ENCODE results near the gene FUT6.
"Not testable (repeated sequence)": the region's sequence is repeated elsewhere in the genome, so short reads cannot be mapped to it uniquely, and the experiment has no call there.

FUT6 gene

GRCh38 chr19:5844456-5845433, 5.2 kb upstream of the FUT6 start:
- Histone ChIP-seq H2AFZ (ENCODE audit: low read length) (no peak overlapping the region), H3K36me3 (ENCODE audit: insufficient read depth, low read length) (no peaks in the 10 kb centered on the region), H3K9me3 (ENCODE audit: insufficient read depth, low read depth, low read length) (no peaks in the 10 kb centered on the region), H3K79me2 (ENCODE audit: insufficient read depth, low read length) (no peaks in the 10 kb centered on the region), H3K9me2 (replicated peaks; ENCODE audit: low read depth, low read length) (no peaks in the 10 kb centered on the region), H3F3A (ENCODE audit: low read depth) (no peaks in the 10 kb centered on the region), H3K4me1 (ENCODE audit: insufficient read depth, low read length, poor library complexity, severe bottlenecking) (peaks cover 2% of the 10 kb centered on the region), H3K4me3 (ENCODE audit: low read length, poor library complexity, severe bottlenecking) (no peak overlapping the region), H3K4me2 (ENCODE audit: low read depth, low read length, poor library complexity, severe bottlenecking) (no peak overlapping the region), H3K9ac (ENCODE audit: low read depth, low read length, poor library complexity, severe bottlenecking) (no peak overlapping the region), H4K20me1 (ENCODE audit: insufficient read depth, low read length, poor library complexity, severe bottlenecking) (no peaks in the 10 kb centered on the region), H3K27me3 (ENCODE audit: insufficient read depth, low read length, poor library complexity, severe bottlenecking) (no peaks in the 10 kb centered on the region)
- no peak for TF ChIP-seq EZH2phosphoT487 (IDR thresholded peaks at IDR 0.05; ENCODE audit: borderline replicate concordance)
- TF ChIP-seq, protein P1, sequence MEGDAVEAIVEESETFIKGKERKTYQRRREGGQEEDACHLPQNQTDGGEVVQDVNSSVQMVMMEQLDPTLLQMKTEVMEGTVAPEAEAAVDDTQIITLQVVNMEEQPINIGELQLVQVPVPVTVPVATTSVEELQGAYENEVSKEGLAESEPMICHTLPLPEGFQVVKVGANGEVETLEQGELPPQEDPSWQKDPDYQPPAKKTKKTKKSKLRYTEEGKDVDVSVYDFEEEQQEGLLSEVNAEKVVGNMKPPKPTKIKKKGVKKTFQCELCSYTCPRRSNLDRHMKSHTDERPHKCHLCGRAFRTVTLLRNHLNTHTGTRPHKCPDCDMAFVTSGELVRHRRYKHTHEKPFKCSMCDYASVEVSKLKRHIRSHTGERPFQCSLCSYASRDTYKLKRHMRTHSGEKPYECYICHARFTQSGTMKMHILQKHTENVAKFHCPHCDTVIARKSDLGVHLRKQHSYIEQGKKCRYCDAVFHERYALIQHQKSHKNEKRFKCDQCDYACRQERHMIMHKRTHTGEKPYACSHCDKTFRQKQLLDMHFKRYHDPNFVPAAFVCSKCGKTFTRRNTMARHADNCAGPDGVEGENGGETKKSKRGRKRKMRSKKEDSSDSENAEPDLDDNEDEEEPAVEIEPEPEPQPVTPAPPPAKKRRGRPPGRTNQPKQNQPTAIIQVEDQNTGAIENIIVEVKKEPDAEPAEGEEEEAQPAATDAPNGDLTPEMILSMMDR (conservative IDR thresholded peaks at IDR 0.05; ENCODE audit: low read length) = no peak

DNA sequence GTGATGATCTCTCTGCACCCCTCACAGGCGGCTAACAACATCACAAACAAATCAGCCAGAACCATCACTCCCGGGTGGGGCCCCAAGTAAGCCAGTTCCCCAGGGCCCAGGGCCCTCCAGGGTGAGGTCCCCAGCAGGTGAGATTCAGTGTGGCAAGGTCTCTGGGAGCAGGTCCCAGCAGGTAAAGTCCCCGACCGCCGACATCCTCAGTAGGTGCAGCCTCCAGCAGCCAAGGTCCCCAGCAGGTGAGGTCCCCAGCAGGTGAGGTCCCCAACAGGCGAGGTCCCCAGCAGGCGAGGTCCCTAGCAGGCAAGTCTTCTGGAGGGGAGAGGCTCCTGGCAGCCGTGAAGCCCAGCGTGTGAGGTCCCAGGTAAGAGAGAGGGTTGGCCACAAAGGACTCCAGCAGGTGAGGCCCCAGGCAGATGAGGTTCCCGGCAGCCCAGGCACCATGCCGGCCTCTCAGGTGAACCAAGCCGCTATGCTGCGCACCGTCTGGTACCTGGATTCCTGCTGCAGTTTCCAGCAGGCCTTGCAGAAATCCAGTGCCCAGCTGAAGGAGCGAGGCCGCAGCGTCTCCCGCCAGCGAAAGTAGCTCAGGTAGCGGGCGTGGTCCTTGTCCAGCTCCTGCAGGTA, 3.9 kb upstream of the FUT6 start:
- H3K9me2 ChIP-seq (replicated peaks; ENCODE audit: low read depth, low read length) = no peaks in the 10 kb centered on the region
- H3K79me2 ChIP-seq (ENCODE audit: insufficient read depth, low read length) = no peaks in the 10 kb centered on the region
- H2AFZ ChIP-seq (ENCODE audit: low read length) = no peak overlapping the region
- no peak overlapping the region for H3K4me3 ChIP-seq (ENCODE audit: low read length, poor library complexity, severe bottlenecking)
- H3K9me3 ChIP-seq (ENCODE audit: insufficient read depth, low read depth, low read length) = no peaks in the 10 kb centered on the region
- TF ChIP-seq, protein P1 (conservative IDR thresholded peaks at IDR 0.05; ENCODE audit: low read length) = no peak
- no peak overlapping the region for H3K4me2 ChIP-seq (ENCODE audit: low read depth, low read length, poor library complexity, severe bottlenecking)
- H3K27me3 ChIP-seq (ENCODE audit: insufficient read depth, low read length, poor library complexity, severe bottlenecking) = no peaks in the 10 kb centered on the region
- H3F3A ChIP-seq (ENCODE audit: low read depth) = no peaks in the 10 kb centered on the region
- no peaks in the 10 kb centered on the region for H4K20me1 ChIP-seq (ENCODE audit: insufficient read depth, low read length, poor library complexity, severe bottlenecking)
- peaks cover 13% of the 10 kb centered on the region for H3K4me1 ChIP-seq (ENCODE audit: insufficient read depth, low read length, poor library complexity, severe bottlenecking)
- no peak overlapping the region for H3K9ac ChIP-seq (ENCODE audit: low read depth, low read length, poor library complexity, severe bottlenecking)
- no peaks in the 10 kb centered on the region for H3K36me3 ChIP-seq (ENCODE audit: insufficient read depth, low read length)

- not testable (repeated sequence) for H3K79me2 ChIP-seq (ENCODE audit: insufficient read depth, low read length); H3K27me3 ChIP-seq (ENCODE audit: insufficient read depth, low read length, poor library complexity, severe bottlenecking); H4K20me1 ChIP-seq (ENCODE audit: insufficient read depth, low read length, poor library complexity, severe bottlenecking); H3K9me2 ChIP-seq (replicated peaks; ENCODE audit: low read depth, low read length); H2AFZ ChIP-seq (ENCODE audit: low read length); H3K9ac ChIP-seq (ENCODE audit: low read depth, low read length, poor library complexity, severe bottlenecking); H3K4me2 ChIP-seq (ENCODE audit: low read depth, low read length, poor library complexity, severe bottlenecking); H3K9me3 ChIP-seq (ENCODE audit: insufficient read depth, low read depth, low read length); H3K4me3 ChIP-seq (ENCODE audit: low read length, poor library complexity, severe bottlenecking); H3F3A ChIP-seq (ENCODE audit: low read depth); H3K36me3 ChIP-seq (ENCODE audit: insufficient read depth, low read length)
- peaks cover 13% of the 10 kb centered on the region for H3K4me1 ChIP-seq (ENCODE audit: insufficient read depth, low read length, poor library complexity, severe bottlenecking)
Measured at GRCh38 chr19:5841735-5842111, 2.2 kb upstream of the FUT6 start.

All from Loucy (cell line).